Heart right ventricle (tissue), 16 donors: ENCODE data around the gene KRTAP19-7. TPM values are rescaled to one million over a fixed set of nuclear protein-coding genes. Genes with fewer than 3 reads are reported as not detected.
A peak's percentile ranks its signal among the peaks of the same experiment; 100 is the strongest.

Source experiments
- ATAC-seq, 8 donors: fragments of 200-7000 bp; cut with Tn5 transposase; one replicate each; pipeline ENCODE4 v1.9.1; 2020; ENCODE audit warnings: mild to moderate bottlenecking in 8 of 8, moderate library complexity in 8 of 8, moderate number of reproducible peaks in 1 of 8
- DNase-seq, 2 donors: peaks; one replicate each; pipeline ENCODE4 v3.0.0-alpha.2; 2020
- H3K27ac ChIP-seq, 10 donors: fragments of 200-600 bp; sonication (generic) in 2 of 10; one replicate each; pipeline versions ENCODE4 v1.5.0 to v1.8.0; 2020 to 2022; ENCODE audit warnings: mild to moderate bottlenecking in 3 of 10
- H3K27me3 ChIP-seq, 7 donors: fragments of 200-600 bp; one replicate each; pipeline ENCODE4 v1.8.0; 2021 to 2022; ENCODE audit warnings: mild to moderate bottlenecking in 2 of 7
- H3K36me3 ChIP-seq, 9 donors: fragments of 200-600 bp; sonication (generic) in 1 of 9; one replicate each; pipeline versions ENCODE4 v1.5.0 to v1.8.0; 2020 to 2022; ENCODE audit warnings: mild to moderate bottlenecking in 2 of 9
- H3K4me1 ChIP-seq, 9 donors: fragments of 200-600 bp; sonication (generic) in 1 of 9; one replicate each; pipeline versions ENCODE4 v1.5.0 to v1.8.0; 2020 to 2022; ENCODE audit warnings: mild to moderate bottlenecking in 4 of 9
- H3K4me3 ChIP-seq, 10 donors: fragments of 200-600 bp; sonication (generic) in 2 of 10; one replicate each; pipeline versions ENCODE4 v1.5.0 to v1.8.0; 2020 to 2022; ENCODE audit warnings: mild to moderate bottlenecking in 7 of 10, moderate library complexity in 2 of 10
- H3K9me3 ChIP-seq, 11 donors: fragments of 200-600 bp in 10 of 11; sonication (generic) in 2 of 11; one replicate each; pipeline versions ENCODE4 v1.5.0 to v1.8.0; 2013 to 2022; ENCODE audit warnings: mild to moderate bottlenecking in 2 of 11, control low read depth in 1 of 11, moderate library complexity in 1 of 11
- WGBS, 2 donors: extraction: QIAGEN DNeasy Blood & Tissue Kit; methylation state at CpG; one replicate each; pipeline ENCODE4 v1.1.7; 2013; ENCODE audit warnings: inconsistent platforms in 1 of 2; 5-methylcytosine and 5-hydroxymethylcytosine counted together
- intact Hi-C, 10 donors: fragments of 100-400 bp; cut with DNase I; formaldehyde crosslinking; loops; one replicate each; pipeline versions ENCODE4 v1.11.1 to v1.14.2; 2022
- polyA plus RNA-seq, 2 donors: library from polyadenylated mRNA; stranded (reverse); fragments of 200-250 nt; gene quantifications; one replicate each; pipeline ENCODE4 v1.2.3, GENCODE V29; 2013
- total RNA-seq, 10 donors: library from RNA; stranded (reverse); fragmentation: NEBNext Ultra II Directional in 3 of 10; extraction: Animal tissue kit (Norgen Biotek cat#: 25700) in 3 of 10; gene quantifications; one replicate each; pipeline versions ENCODE4 v1.2.1 to v1.2.4, GENCODE V29; 2021 to 2023
- TF ChIP-seq, protein P1 (sequence below), 9 donors: fragments of 200-600 bp; sonication (generic) in 2 of 9; IDR thresholded peaks; one replicate each; pipeline versions ENCODE4 v1.5.0 to v1.8.0; 2021 to 2022; ENCODE audit warnings: antibody characterized with exemption in 9 of 9, mild to moderate bottlenecking in 5 of 9, moderate library complexity in 1 of 9
- donor health status: Arrhythmogenic right ventricular cardiomyopathy.
- donor health status: ischemic (EF 13 %, LVEDD 7.1; RV severe dilation, severe dysfunction).
- donor health status: healthy with polysubstance abuse.
- donor health status: DM: no; HTN: yes; CAD: no.
- donor health status: DM: no; HTN: no; CAD: no.
- donor health status: ischemic (EF 25% LVEDD 6.9; RV normal size, moderate dysfunction).
- donor health status: ischemic (EF 25% LVEDD 5.7; RV mildly dilated, moderate dysfunction).
- donor health status: healthy.
- donor health status: DM: yes; HTN: yes; CAD: no.
- donor health status: Ischemic cardiomyopathy.
- donor health status: ischemic (EF 35%, LVEDD 5.7; RV mildly dilated, moderate dysfunction).
- donor health status: nonischemic (EF 11% LVEDD 7.7; RV severe dilation, severe dysfunction).
- donor health status: DM: yes; HTN: yes; CAD: no.
- donor health status: PGD.
- donor health status: ischemic (EF 29% LVEDD 5.4; RV normal size, mild dysfunction).
- donor health status: nonischemic (EF 23%, LVEDD 6.1; RV moderate dilation, normal function).

The KRTAP19-7 gene
- total and polyA plus RNA-seq, 12 donors: not detected

DNA sequence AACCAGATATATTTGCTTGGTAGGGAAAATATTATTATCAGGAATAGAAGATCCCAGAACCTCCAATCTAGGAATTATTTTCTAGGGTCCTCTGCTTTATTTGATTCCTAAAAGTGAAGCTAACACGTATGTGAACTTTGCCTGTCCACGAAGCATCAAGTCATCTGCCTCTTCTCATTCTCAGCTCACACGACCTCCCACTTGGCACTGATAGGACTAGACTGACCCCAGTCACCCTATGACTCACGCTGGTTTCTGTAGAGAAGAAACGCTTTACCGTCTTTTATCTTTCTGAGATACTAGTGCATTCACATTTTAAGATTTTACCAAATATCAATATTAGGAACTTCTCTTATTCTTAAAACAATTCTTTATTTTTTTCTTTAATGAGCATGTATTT lies 2.0 kb upstream of the KRTAP19-7 start:
- no peak overlapping the region for H3K4me3 ChIP-seq
- H3K4me1 ChIP-seq: no peaks in the 10 kb centered on the region
- no peak overlapping the region for H3K27ac ChIP-seq
- H3K36me3 ChIP-seq: no peaks in the 10 kb centered on the region
- 34 to 55% methylated on average over 6 of the region's 6 CpGs for WGBS, 2 donors
- DNase-seq (no peak), ATAC-seq (no peak)
- TF ChIP-seq, protein P1, sequence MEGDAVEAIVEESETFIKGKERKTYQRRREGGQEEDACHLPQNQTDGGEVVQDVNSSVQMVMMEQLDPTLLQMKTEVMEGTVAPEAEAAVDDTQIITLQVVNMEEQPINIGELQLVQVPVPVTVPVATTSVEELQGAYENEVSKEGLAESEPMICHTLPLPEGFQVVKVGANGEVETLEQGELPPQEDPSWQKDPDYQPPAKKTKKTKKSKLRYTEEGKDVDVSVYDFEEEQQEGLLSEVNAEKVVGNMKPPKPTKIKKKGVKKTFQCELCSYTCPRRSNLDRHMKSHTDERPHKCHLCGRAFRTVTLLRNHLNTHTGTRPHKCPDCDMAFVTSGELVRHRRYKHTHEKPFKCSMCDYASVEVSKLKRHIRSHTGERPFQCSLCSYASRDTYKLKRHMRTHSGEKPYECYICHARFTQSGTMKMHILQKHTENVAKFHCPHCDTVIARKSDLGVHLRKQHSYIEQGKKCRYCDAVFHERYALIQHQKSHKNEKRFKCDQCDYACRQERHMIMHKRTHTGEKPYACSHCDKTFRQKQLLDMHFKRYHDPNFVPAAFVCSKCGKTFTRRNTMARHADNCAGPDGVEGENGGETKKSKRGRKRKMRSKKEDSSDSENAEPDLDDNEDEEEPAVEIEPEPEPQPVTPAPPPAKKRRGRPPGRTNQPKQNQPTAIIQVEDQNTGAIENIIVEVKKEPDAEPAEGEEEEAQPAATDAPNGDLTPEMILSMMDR (IDR thresholded peaks at IDR 0.05): no peak
- H3K9me3 ChIP-seq: no peaks in the 10 kb centered on the region
- intact Hi-C loops: loop anchor here in 1 of 10 donors (10.0 kb wide), 1 partner anchor 58 kb away; the partner anchor contains the start of gene KRTAP19-5
- H3K27me3 ChIP-seq: no peaks in the 10 kb centered on the region

DNA sequence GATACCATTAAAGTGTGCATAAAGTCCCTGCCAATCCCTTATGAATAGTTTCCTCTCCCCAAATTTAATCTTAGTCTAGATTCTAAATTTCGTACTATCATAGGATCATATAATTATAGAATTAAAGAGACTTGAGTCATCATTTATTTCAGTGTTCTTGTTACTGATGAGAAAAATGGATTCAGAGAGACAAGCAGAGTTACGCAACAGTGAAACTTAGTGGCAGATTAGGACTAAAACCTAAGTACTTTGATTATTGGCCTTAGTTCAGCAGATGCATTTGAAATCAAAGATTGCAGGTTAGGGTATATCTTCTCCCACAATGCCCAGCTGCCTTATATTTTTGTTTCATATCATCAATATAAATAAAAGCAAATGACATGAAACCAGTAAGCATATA lies 843 bp upstream of the KRTAP19-7 start:
- Histone ChIP-seq H3K27me3 (no peaks in the 10 kb centered on the region), H3K27ac (no peak overlapping the region), H3K9me3 (no peaks in the 10 kb centered on the region), H3K36me3 (no peaks in the 10 kb centered on the region), H3K4me3 (no peak overlapping the region), H3K4me1 (no peaks in the 10 kb centered on the region)
- DNase-seq (no peak), ATAC-seq (no peak)
- TF ChIP-seq, protein P1 (IDR thresholded peaks at IDR 0.05): no peak
- 73 to 78% methylated on average over 2 of the region's 2 CpGs for WGBS, 2 donors
- intact Hi-C loops: loop anchor here in 1 of 10 donors (10.0 kb wide), 1 partner anchor 57 kb away; the partner anchor contains the start of gene KRTAP19-5

- H3K9me3 ChIP-seq: peaks cover 0 to 21% (median 0%) of the 10 kb centered on the region in 11 donors
- TF ChIP-seq, protein P1 (IDR thresholded peaks at IDR 0.05): no peak
- no peak for ATAC-seq
- H3K4me3 ChIP-seq: no peak overlapping the region
- intact Hi-C loops: no loop called here
- WGBS, 2 donors: 67 to 81% methylated on average over 2 of the region's 2 CpGs
- no peak for DNase-seq
- H3K4me1 ChIP-seq: no peaks in the 10 kb centered on the region
- no peak overlapping the region for H3K27ac ChIP-seq
- no peaks in the 10 kb centered on the region for H3K27me3 ChIP-seq
- no peaks in the 10 kb centered on the region for H3K36me3 ChIP-seq
Measured at GRCh38 chr21:30555095-30555494, 6.0 kb downstream of the KRTAP19-7 start.

DNA sequence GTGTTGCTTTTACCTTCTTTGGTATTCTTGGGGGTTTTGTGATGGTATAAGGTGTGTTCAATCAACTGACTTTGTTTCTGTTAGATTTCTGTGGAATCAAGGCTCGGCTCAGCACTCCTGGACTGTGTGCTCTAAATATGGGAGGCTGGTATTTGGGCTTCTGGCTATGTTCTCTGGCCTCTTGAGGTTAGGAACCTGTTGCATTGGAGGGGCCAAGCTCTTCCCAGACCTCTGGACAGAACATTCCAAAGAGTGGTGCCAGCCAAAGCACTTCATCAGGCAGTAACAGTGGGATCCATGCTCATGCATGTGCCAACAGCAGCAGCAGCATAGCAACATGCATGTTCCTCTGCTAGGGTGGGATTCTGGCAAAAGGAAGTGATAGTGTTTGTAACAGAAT lies 8.3 kb downstream of the KRTAP19-7 start:
- TF ChIP-seq, protein P1 (IDR thresholded peaks at IDR 0.05): no peak
- Histone ChIP-seq H3K36me3 (no peaks in the 10 kb centered on the region), H3K4me1 (no peaks in the 10 kb centered on the region), H3K27ac (no peak overlapping the region), H3K27me3 (no peaks in the 10 kb centered on the region), H3K4me3 (no peak overlapping the region), H3K9me3 (peaks cover 0 to 21% (median 0%) of the 10 kb centered on the region in 11 donors)
- peak in 1 of 8 donors; percentile 71 for ATAC-seq
- intact Hi-C loops: no loop called here
- 43 to 71% methylated on average over 1 of the region's 1 CpG for WGBS, 2 donors
- no peak for DNase-seq
